Measurements from ENCODE around the gene CNST. TPM values are rescaled to one million over a fixed set of nuclear protein-coding genes. Genes with fewer than 3 reads are reported as not detected.
"Not testable (repeated sequence)": the region's sequence is repeated elsewhere in the genome, so short reads cannot be mapped to it uniquely, and the experiment has no call there.

CNST gene
- total RNA-seq, 1 experiment from 2014 or later, result 9.1 TPM

GRCh38 chr1:246602194-246602593 is 35.9 kb downstream of the CNST start:
- POLR2A ChIA-PET (ENCODE audit: unreplicated experiment), result interaction anchor here (0.7 kb wide), 1 partner anchor 36 kb away, joined by 3 read pairs; the partner anchor contains the start of gene CNST
- H3K27ac ChIP-seq, result no peak overlapping the region
- H3K4me2 ChIP-seq, result no peak overlapping the region
- H2AFZ ChIP-seq, result no peak overlapping the region
- H3K9me3 ChIP-seq (ENCODE audit: insufficient read depth, low read depth), result no peaks in the 10 kb centered on the region
- CTCF ChIA-PET, result no interaction called here
- H3K4me1 ChIP-seq (replicated peaks; ENCODE audit: insufficient read depth), result no peaks in the 10 kb centered on the region
- TF ChIP-seq EZH2 (IDR thresholded peaks at IDR 0.05; ENCODE audit: low read depth), result no peak
- no peak for TF ChIP-seq CTCF (conservative IDR thresholded peaks at IDR 0.05)
- intact Hi-C loops (cut with micrococcal nuclease; ENCODE audit: unreplicated experiment), result no loop called here
- H3F3A ChIP-seq (ENCODE audit: insufficient read depth, low read depth), result no peaks in the 10 kb centered on the region
- H4K20me1 ChIP-seq (ENCODE audit: insufficient read depth), result no peaks in the 10 kb centered on the region
- H3K36me3 ChIP-seq (ENCODE audit: low read depth), result no peaks in the 10 kb centered on the region
- BruUV-seq (replicated peaks), result no TSS peak
- no peak overlapping the region for H3K4me3 ChIP-seq
- no peaks in the 10 kb centered on the region for H3K79me2 ChIP-seq (ENCODE audit: low read depth)
- no peaks in the 10 kb centered on the region for H3K27me3 ChIP-seq (ENCODE audit: insufficient read depth, low read depth)
- H3K9me2 ChIP-seq (ENCODE audit: insufficient read depth), result no peaks in the 10 kb centered on the region
- DNase-seq, result no peak

- POLR2A ChIA-PET (ENCODE audit: unreplicated experiment); H3K9me3 ChIP-seq (ENCODE audit: insufficient read depth, low read depth); H3K4me2 ChIP-seq; CTCF ChIA-PET; intact Hi-C loops (cut with micrococcal nuclease; ENCODE audit: unreplicated experiment); H3K36me3 ChIP-seq (ENCODE audit: low read depth); H2AFZ ChIP-seq; DNase-seq; H3K79me2 ChIP-seq (ENCODE audit: low read depth); H3K4me3 ChIP-seq; H3K27ac ChIP-seq; BruUV-seq (replicated peaks); H3K9me2 ChIP-seq (ENCODE audit: insufficient read depth); H4K20me1 ChIP-seq (ENCODE audit: insufficient read depth); H3K27me3 ChIP-seq (ENCODE audit: insufficient read depth, low read depth): not testable (repeated sequence)
- Histone ChIP-seq H3F3A (ENCODE audit: insufficient read depth, low read depth) (peaks cover 15% of the 10 kb centered on the region; the same call in 1 of the 2 replicates), H3K4me1 (replicated peaks; ENCODE audit: insufficient read depth) (peaks cover 15% of the 10 kb centered on the region)
Observed at GRCh38 chr1:246605231-246605630, 39.0 kb downstream of the CNST start.

GRCh38 chr1:246607462-246607861 is 41.2 kb downstream of the CNST start:
- peaks cover 15% of the 10 kb centered on the region; the same call in 1 of the 2 replicates for H3F3A ChIP-seq (ENCODE audit: insufficient read depth, low read depth)

More at GRCh38 chr1:246607462-246607861, 41.2 kb downstream of the CNST start:
- no peaks in the 10 kb centered on the region for H3K79me2 ChIP-seq (ENCODE audit: low read depth)
- ChIA-PET POLR2A (ENCODE audit: unreplicated experiment) (no interaction called here), CTCF (no interaction called here)
- no TSS peak for BruUV-seq (replicated peaks)
- no peaks in the 10 kb centered on the region for H3K36me3 ChIP-seq (ENCODE audit: low read depth)
- intact Hi-C loops (cut with micrococcal nuclease; ENCODE audit: unreplicated experiment), result no loop called here
- TF ChIP-seq EZH2 (IDR thresholded peaks at IDR 0.05; ENCODE audit: low read depth), result no peak
- TF ChIP-seq CTCF (conservative IDR thresholded peaks at IDR 0.05), result no peak
- no peaks in the 10 kb centered on the region for H3K9me3 ChIP-seq (ENCODE audit: insufficient read depth, low read depth)
- no peaks in the 10 kb centered on the region for H3K9me2 ChIP-seq (ENCODE audit: insufficient read depth)
- H4K20me1 ChIP-seq (ENCODE audit: insufficient read depth), result no peaks in the 10 kb centered on the region
- H2AFZ ChIP-seq, result no peak overlapping the region
- H3K4me2 ChIP-seq, result no peak overlapping the region
- no peaks in the 10 kb centered on the region for H3K27me3 ChIP-seq (ENCODE audit: insufficient read depth, low read depth)
- H3K4me1 ChIP-seq (replicated peaks; ENCODE audit: insufficient read depth), result peaks cover 15% of the 10 kb centered on the region
- H3K27ac ChIP-seq, result no peak overlapping the region
- H3K4me3 ChIP-seq, result no peak overlapping the region
- DNase-seq, result no peak

Measured in PC-9 (cell line).